ENCODE measurements around the gene KBTBD4. TPM values are rescaled to one million over a fixed set of nuclear protein-coding genes. Genes with fewer than 3 reads are reported as not detected.

Gene KBTBD4
- total and polyA plus RNA-seq, 2 of the 13 experiments (the other 11 are each of a cell fraction or from before 2014, with no cell fraction given) = 8.5 to 12.8 TPM

DNA sequence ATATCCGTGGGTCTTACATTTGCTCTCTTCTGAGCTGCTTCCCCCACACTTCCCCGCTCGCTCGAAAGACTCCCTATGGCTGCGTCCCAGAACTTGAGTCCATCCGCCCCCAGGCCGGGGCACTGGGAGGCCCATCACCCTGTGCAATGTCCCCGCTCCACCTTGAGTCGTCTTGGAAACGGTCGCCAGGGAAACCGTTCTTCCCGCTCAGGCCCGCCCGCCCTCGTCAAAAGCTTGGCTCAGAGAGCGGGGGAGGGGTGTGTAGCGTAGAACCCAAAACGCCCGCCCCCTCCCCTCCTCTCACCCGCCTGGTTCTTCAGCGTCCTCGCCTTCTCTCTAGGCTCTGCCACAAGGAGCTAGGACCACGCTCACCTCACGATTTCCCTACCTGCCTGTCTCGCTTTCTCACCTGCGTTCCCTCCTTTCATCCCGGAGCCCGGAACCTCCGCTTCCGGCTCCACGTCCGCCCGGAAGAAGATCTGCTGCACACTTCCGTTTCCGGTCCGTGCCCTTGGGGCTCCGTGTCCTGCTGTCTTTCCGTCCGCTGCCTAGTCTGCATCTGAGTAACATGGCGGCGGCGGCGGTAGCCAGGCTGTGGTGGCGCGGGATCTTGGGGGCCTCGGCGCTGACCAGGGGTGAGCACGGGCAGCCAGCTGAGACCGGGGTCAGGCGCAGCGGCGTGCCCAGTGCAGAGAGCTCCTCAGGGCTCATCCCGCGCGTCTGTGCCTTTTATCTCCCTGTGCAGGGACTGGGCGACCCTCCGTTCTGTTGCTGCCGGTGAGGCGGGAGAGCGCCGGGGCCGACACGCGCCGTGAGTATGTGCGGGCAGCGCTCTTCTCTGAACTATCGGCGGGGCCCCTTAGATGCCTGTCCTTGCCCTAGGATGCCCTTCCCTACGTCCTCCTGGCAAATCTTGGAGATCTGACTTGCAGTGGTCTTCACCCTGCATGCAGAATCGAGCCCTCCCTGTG, at the start of gene KBTBD4, which contains the start of gene NDUFS3 (continued):
- TF ChIP-seq, protein P1, sequence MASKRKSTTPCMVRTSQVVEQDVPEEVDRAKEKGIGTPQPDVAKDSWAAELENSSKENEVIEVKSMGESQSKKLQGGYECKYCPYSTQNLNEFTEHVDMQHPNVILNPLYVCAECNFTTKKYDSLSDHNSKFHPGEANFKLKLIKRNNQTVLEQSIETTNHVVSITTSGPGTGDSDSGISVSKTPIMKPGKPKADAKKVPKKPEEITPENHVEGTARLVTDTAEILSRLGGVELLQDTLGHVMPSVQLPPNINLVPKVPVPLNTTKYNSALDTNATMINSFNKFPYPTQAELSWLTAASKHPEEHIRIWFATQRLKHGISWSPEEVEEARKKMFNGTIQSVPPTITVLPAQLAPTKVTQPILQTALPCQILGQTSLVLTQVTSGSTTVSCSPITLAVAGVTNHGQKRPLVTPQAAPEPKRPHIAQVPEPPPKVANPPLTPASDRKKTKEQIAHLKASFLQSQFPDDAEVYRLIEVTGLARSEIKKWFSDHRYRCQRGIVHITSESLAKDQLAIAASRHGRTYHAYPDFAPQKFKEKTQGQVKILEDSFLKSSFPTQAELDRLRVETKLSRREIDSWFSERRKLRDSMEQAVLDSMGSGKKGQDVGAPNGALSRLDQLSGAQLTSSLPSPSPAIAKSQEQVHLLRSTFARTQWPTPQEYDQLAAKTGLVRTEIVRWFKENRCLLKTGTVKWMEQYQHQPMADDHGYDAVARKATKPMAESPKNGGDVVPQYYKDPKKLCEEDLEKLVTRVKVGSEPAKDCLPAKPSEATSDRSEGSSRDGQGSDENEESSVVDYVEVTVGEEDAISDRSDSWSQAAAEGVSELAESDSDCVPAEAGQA (IDR thresholded peaks at IDR 0.05; ENCODE audit: low read depth) = peak; percentile 92
- TF ChIP-seq, protein P1 (CRISPR knock-in tag; IDR thresholded peaks at IDR 0.05; ENCODE audit: borderline replicate concordance) = no peak
- TF ChIP-seq ZNF607 (CRISPR knock-in tag; IDR thresholded peaks at IDR 0.05; ENCODE audit: borderline replicate concordance) (peak; percentile 94; the same call in 1 of the 2 replicates), GTF2F1 (IDR thresholded peaks at IDR 0.05; ENCODE audit: low read length) (peak; percentile 72; the same call in 1 of the 2 replicates), CC2D1A (CRISPR knock-in tag; IDR thresholded peaks at IDR 0.05) (no peak), ARID2 (CRISPR knock-in tag; IDR thresholded peaks at IDR 0.05; ENCODE audit: borderline replicate concordance) (peak; percentile 93), ZNF567 (CRISPR knock-in tag; IDR thresholded peaks at IDR 0.05; ENCODE audit: borderline replicate concordance) (peak; percentile 88), KAT8 (CRISPR knock-in tag; IDR thresholded peaks at IDR 0.05) (peak; percentile 99), ATF5 (CRISPR knock-in tag; IDR thresholded peaks at IDR 0.05; ENCODE audit: low read depth) (no peak), ZFP36L2 (CRISPR knock-in tag; IDR thresholded peaks at IDR 0.05) (peak; percentile 68; the same call in 1 of the 2 replicates), YY1 (IDR thresholded peaks at IDR 0.05; ENCODE audit: insufficient read depth, insufficient replicate concordance, low read depth, low read length) (peak; percentile 97), HOXA5 (CRISPR knock-in tag; IDR thresholded peaks at IDR 0.05) (peak; percentile 85; the same call in 1 of the 2 replicates), PHF8 (CRISPR knock-in tag; IDR thresholded peaks at IDR 0.05) (peak; percentile 99), CTCF (CRISPR knock-in tag; IDR thresholded peaks at IDR 0.05) (peak; percentile 20; the same call in 1 of the 2 replicates), ZNF225 (CRISPR knock-in tag; IDR thresholded peaks at IDR 0.05) (peak; percentile 67; the same call in 1 of the 2 replicates), DR1 (CRISPR knock-in tag; IDR thresholded peaks at IDR 0.05) (peak; percentile 83), TAF1 (CRISPR knock-in tag; IDR thresholded peaks at IDR 0.05) (peak; percentile 98), SNAI1 (CRISPR knock-in tag; IDR thresholded peaks at IDR 0.05; ENCODE audit: borderline replicate concordance) (no peak), SALL2 (CRISPR knock-in tag; IDR thresholded peaks at IDR 0.05) (peak; percentile 95), GATAD2A (CRISPR knock-in tag; IDR thresholded peaks at IDR 0.05) (peak; percentile 79)
- TF ChIP-seq, protein P2, sequence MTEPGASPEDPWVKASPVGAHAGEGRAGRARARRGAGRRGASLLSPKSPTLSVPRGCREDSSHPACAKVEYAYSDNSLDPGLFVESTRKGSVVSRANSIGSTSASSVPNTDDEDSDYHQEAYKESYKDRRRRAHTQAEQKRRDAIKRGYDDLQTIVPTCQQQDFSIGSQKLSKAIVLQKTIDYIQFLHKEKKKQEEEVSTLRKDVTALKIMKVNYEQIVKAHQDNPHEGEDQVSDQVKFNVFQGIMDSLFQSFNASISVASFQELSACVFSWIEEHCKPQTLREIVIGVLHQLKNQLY (CRISPR knock-in tag; IDR thresholded peaks at IDR 0.05) = peak; percentile 74
